H1 (cell line): ENCODE measurements around the gene TRAPPC6A. TPM values are rescaled to one million over a fixed set of nuclear protein-coding genes. Genes with fewer than 3 reads are reported as not detected.
A peak's percentile ranks its signal among the peaks of the same experiment; 100 is the strongest.

Experiments used
- CTCF ChIA-PET: fragments of 300-600 bp; sonication (Branson Sonifier 250); formaldehyde crosslinking; loops from one replicate; lab custom pipeline; 2021; ENCODE audit not compliant: partially characterized antibody; lab: Charles Lee
- POLR2A ChIA-PET: fragments of 300-600 bp; sonication (Branson Sonifier 250); formaldehyde crosslinking; loops from one replicate; lab custom pipeline; 2021; ENCODE audit warnings: inconsistent platforms; ENCODE audit not compliant: partially characterized antibody; lab: Charles Lee
- DNase-seq, 2 experiments: peaks; one replicate each; pipeline versions ENCODE4 v3.0.0 to v3.0.0-alpha.2; 2010 to 2022; ENCODE audit warnings: low spot score in 2 of 2, low read depth in 1 of 2, mixed read lengths in 1 of 2
- FAIRE-seq: peaks from 2 replicates; lab custom pipeline; 2011; peaks lifted over from hg19 to GRCh38; lab: Jason Lieb, UNC
- H2AFZ ChIP-seq: 2 replicates; pipeline ENCODE4 v1.8.1; 2012; ENCODE audit warnings: low read length, inconsistent platforms
- H2AK5ac ChIP-seq: 2 replicates; pipeline ENCODE4 v1.6.1; 2013; ENCODE audit warnings: low read depth, low read length
- H2BK120ac ChIP-seq: replicated peaks from 2 replicates; pipeline ENCODE3; 2013; ENCODE audit warnings: low read depth, low read length, inconsistent platforms
- H2BK12ac ChIP-seq: 2 replicates; pipeline ENCODE4 v1.6.1; 2013; ENCODE audit warnings: low read depth, low read length
- H2BK15ac ChIP-seq: 2 replicates; pipeline ENCODE4 v1.6.1; 2013; ENCODE audit warnings: low read length
- H2BK20ac ChIP-seq: 2 replicates; pipeline ENCODE4 v1.6.1; 2013; ENCODE audit warnings: low read length
- H2BK5ac ChIP-seq: 2 replicates; pipeline ENCODE4 v1.6.1; 2013; ENCODE audit warnings: low read depth, low read length
- H3K14ac ChIP-seq: 2 replicates; pipeline ENCODE4 v1.6.1; 2013; ENCODE audit warnings: inconsistent platforms; ENCODE audit not compliant: insufficient read length
- H3K18ac ChIP-seq: 2 replicates; pipeline ENCODE4 v1.6.1; 2013; ENCODE audit warnings: low read length; ENCODE audit errors: extremely low read depth
- H3K23ac ChIP-seq: 2 replicates; pipeline ENCODE4 v1.6.1; 2013; ENCODE audit warnings: inconsistent platforms; ENCODE audit not compliant: insufficient read length
- H3K23me2 ChIP-seq: 2 replicates; pipeline ENCODE4 v1.6.1; 2013; ENCODE audit warnings: low read depth, low read length
- H3K27ac ChIP-seq: 2 replicates; pipeline ENCODE4 v1.6.1; 2011; ENCODE audit warnings: low read depth, low read length, inconsistent platforms
- H3K27me3 ChIP-seq, 4 experiments: replicated peaks in 1 of 4; 1 replicate in 1 of 4; 2 replicates in 3 of 4; pipeline versions ENCODE4 v1.6.1 to v1.8.1; 2011 to 2013; ENCODE audit warnings: low read length in 3 of 4, mild to moderate bottlenecking in 3 of 4, inconsistent platforms in 2 of 4, mixed read lengths in 2 of 4, moderate library complexity in 1 of 4; ENCODE audit not compliant: control insufficient read depth in 3 of 4, insufficient read depth in 3 of 4; ENCODE audit errors: extremely low read depth in 1 of 4
- H3K36me3 ChIP-seq, 4 experiments: 2 replicates each; pipeline versions ENCODE4 v1.6.1 to v1.8.1; 2011 to 2013; ENCODE audit warnings: mild to moderate bottlenecking in 4 of 4, low read length in 3 of 4, moderate library complexity in 2 of 4, control low read depth in 1 of 4, inconsistent platforms in 1 of 4; ENCODE audit not compliant: insufficient read depth in 4 of 4, control insufficient read depth in 2 of 4
- H3K4ac ChIP-seq: replicated peaks from 2 replicates; pipeline ENCODE3; 2013; ENCODE audit warnings: low read length, low read depth, mixed read lengths, inconsistent platforms; ENCODE audit not compliant: insufficient read length
- H3K4me1 ChIP-seq, 4 experiments: replicated peaks in 1 of 4; 1 replicate in 1 of 4; 2 replicates in 3 of 4; pipeline versions ENCODE4 v1.6.1 to v1.8.1; 2011 to 2013; ENCODE audit warnings: low read length in 3 of 4, inconsistent platforms in 2 of 4, mixed read lengths in 1 of 4; ENCODE audit not compliant: insufficient read depth in 4 of 4, control insufficient read depth in 3 of 4
- H3K4me2 ChIP-seq, 2 experiments: 2 replicates each; pipeline versions ENCODE4 v1.6.1 to v1.8.1; 2011 to 2013; ENCODE audit warnings: low read depth in 2 of 2, low read length in 2 of 2, control low read depth in 1 of 2, inconsistent platforms in 1 of 2, mild to moderate bottlenecking in 1 of 2; ENCODE audit not compliant: insufficient read depth in 1 of 2
- H3K4me3 ChIP-seq, 4 experiments: fragments of 200-600, 300-600 bp in 1 of 4; sonication (generic), shearing (Covaris generic), sonication (Bioruptor Twin) in 1 of 4; 2 replicates each; pipeline versions ENCODE4 v1.5.1 to v1.8.1; 2011 to 2016; ENCODE audit warnings: low read length in 4 of 4, low read depth in 3 of 4, control low read depth in 2 of 4, inconsistent platforms in 2 of 4, mild to moderate bottlenecking in 2 of 4, mixed read lengths in 1 of 4, moderate library complexity in 1 of 4; ENCODE audit not compliant: insufficient read depth in 2 of 4; ENCODE audit errors: extremely low read depth in 1 of 4
- H3K56ac ChIP-seq: replicated peaks from 2 replicates; pipeline ENCODE3; 2013; ENCODE audit warnings: low read depth, mild to moderate bottlenecking, mixed read lengths, low read length, inconsistent platforms; ENCODE audit not compliant: insufficient read length
- H3K79me1 ChIP-seq: 2 replicates; pipeline ENCODE4 v1.6.1; 2013; ENCODE audit warnings: low read depth, low read length, control low read depth
- H3K79me2 ChIP-seq, 2 experiments: 2 replicates each; pipeline versions ENCODE4 v1.6.1 to v1.8.1; 2012 to 2013; ENCODE audit warnings: low read length in 2 of 2, mild to moderate bottlenecking in 2 of 2, inconsistent platforms in 1 of 2; ENCODE audit not compliant: insufficient read depth in 2 of 2, control insufficient read depth in 1 of 2
- H3K9ac ChIP-seq, 4 experiments: replicated peaks in 1 of 4; 1 replicate in 1 of 4; 2 replicates in 3 of 4; pipeline versions ENCODE4 v1.6.1 to v1.8.1; 2011 to 2013; ENCODE audit warnings: low read depth in 3 of 4, low read length in 3 of 4, control low read depth in 2 of 4, mild to moderate bottlenecking in 2 of 4, moderate library complexity in 2 of 4, inconsistent platforms in 1 of 4; ENCODE audit errors: extremely low read depth in 1 of 4
- H3K9me3 ChIP-seq, 2 experiments: 2 replicates each; pipeline versions ENCODE4 v1.6.1 to v1.8.1; 2012 to 2013; ENCODE audit warnings: mild to moderate bottlenecking in 2 of 2, moderate library complexity in 2 of 2, control low read depth in 1 of 2, inconsistent platforms in 1 of 2, low read depth in 1 of 2, low read length in 1 of 2, mixed read lengths in 1 of 2; ENCODE audit not compliant: insufficient read depth in 2 of 2
- H4K20me1 ChIP-seq, 2 experiments: replicated peaks in 1 of 2; 2 replicates each; pipeline versions ENCODE3 to v1.8.1; 2011 to 2013; ENCODE audit warnings: inconsistent platforms in 2 of 2, low read length in 2 of 2, mild to moderate bottlenecking in 1 of 2; ENCODE audit not compliant: insufficient read depth in 2 of 2, control insufficient read depth in 1 of 2
- H4K5ac ChIP-seq: 2 replicates; pipeline ENCODE4 v1.6.1; 2013; ENCODE audit warnings: low read length, low read depth, mixed read lengths, inconsistent platforms; ENCODE audit not compliant: insufficient read length
- H4K8ac ChIP-seq: 2 replicates; pipeline ENCODE4 v1.8.0; 2013; ENCODE audit warnings: mild to moderate bottlenecking, moderate library complexity, low read length, inconsistent platforms; ENCODE audit not compliant: insufficient read depth; ENCODE audit errors: extremely low read depth
- H4K91ac ChIP-seq: replicated peaks from 2 replicates; pipeline ENCODE3; 2013; ENCODE audit warnings: low read length, mixed read lengths, inconsistent platforms; ENCODE audit not compliant: insufficient read length
- BACH1 ChIP-seq: IDR thresholded peaks from 2 replicates; pipeline ENCODE4 v1.6.1; 2012; ENCODE audit warnings: low read length, improper control_type of control experiment
- BRCA1 ChIP-seq: IDR thresholded peaks from 2 replicates; pipeline ENCODE4 v1.6.1; 2012; ENCODE audit warnings: low read depth, low read length, improper control_type of control experiment
- CHD2 ChIP-seq: IDR thresholded peaks from 2 replicates; pipeline ENCODE4 v1.6.1; 2012; ENCODE audit warnings: low read length, improper control_type of control experiment
- CREB1 ChIP-seq: IDR thresholded peaks from 2 replicates; pipeline ENCODE4 v1.6.1; 2012; ENCODE audit warnings: inconsistent platforms
- EGR1 ChIP-seq: IDR thresholded peaks from 2 replicates; pipeline ENCODE4 v1.6.1; 2011; ENCODE audit warnings: low read depth, low read length, borderline replicate concordance
- KDM5A ChIP-seq: fragments of 200-600 bp; IDR thresholded peaks from 2 replicates; pipeline ENCODE4 v1.7.1; 2012; ENCODE audit warnings: mild to moderate bottlenecking, low read length, inconsistent platforms, mixed read lengths
- PHF8 ChIP-seq: fragments of 200-600 bp; sonication (generic); conservative IDR thresholded peaks from 2 replicates; pipeline ENCODE4 v1.7.1; 2012; ENCODE audit warnings: low read depth, mild to moderate bottlenecking, inconsistent platforms, low read length, moderate library complexity
- RAD21 ChIP-seq, 2 experiments: IDR thresholded peaks in 1 of 2; conservative IDR thresholded peaks in 1 of 2; 2 replicates each; pipeline ENCODE4 v1.6.1; 2011; ENCODE audit warnings: low read depth in 2 of 2, low read length in 2 of 2, improper control_type of control experiment in 1 of 2, inconsistent platforms in 1 of 2, mild to moderate bottlenecking in 1 of 2, moderate library complexity in 1 of 2
- SIN3A ChIP-seq, 2 experiments: IDR thresholded peaks in 1 of 2; conservative IDR thresholded peaks in 1 of 2; 2 replicates each; pipeline ENCODE4 v1.6.1; 2011 to 2012; ENCODE audit warnings: low read length in 2 of 2, improper control_type of control experiment in 1 of 2, low read depth in 1 of 2, mild to moderate bottlenecking in 1 of 2
- TCF12 ChIP-seq: IDR thresholded peaks from 2 replicates; pipeline ENCODE4 v1.6.1; 2011; ENCODE audit warnings: low read depth, mild to moderate bottlenecking, low read length
- TEAD4 ChIP-seq: IDR thresholded peaks from 2 replicates; pipeline ENCODE4 v1.6.1; 2012; ENCODE audit warnings: low read depth, low read length, inconsistent platforms, mixed read lengths
- WGBS, 2 experiments: shearing (Covaris generic) in 1 of 2; methylation state at CpG; one replicate each; pipeline versions ENCODE4 v1.1.6 to v1.1.7; 2013 to 2015; ENCODE audit warnings: low lambda C conversion rate in 2 of 2, mixed read lengths in 2 of 2, inconsistent platforms in 1 of 2, low coverage in 1 of 2, missing lambda C conversion rate in 1 of 2; ENCODE audit not compliant: insufficient replicate concordance in 2 of 2, insufficient coverage in 1 of 2, insufficient read length in 1 of 2; ENCODE audit errors: extremely low coverage in 1 of 2, missing lambda C conversion rate in 1 of 2; 5-methylcytosine and 5-hydroxymethylcytosine counted together
- polyA plus RNA-seq, 7 experiments: library from polyadenylated mRNA; depleted of rRNA in 3 of 7; stranded (reverse) in 5 of 7; unstranded in 2 of 7; fragments of >200 nt in 5 of 7; fragments of 200-250 nt in 2 of 7; gene quantifications; 1 replicate in 5 of 7; 2 replicates in 1 of 7; 4 replicates in 1 of 7; pipeline versions ENCODE4 v1.2.1 to v1.2.3, GENCODE V29; 2011 to 2013; ENCODE audit warnings: missing spikeins in 2 of 7, mixed read lengths in 2 of 7
- total RNA-seq: library from RNA; stranded (reverse); fragmentation: NEBNext Ultra II Directional; extraction: Animal tissue kit (Norgen Biotek cat#: 25700); gene quantifications from 2 replicates; pipeline ENCODE4 v1.2.1, GENCODE V29; 2021
- TF ChIP-seq, protein P1 (sequence below): IDR thresholded peaks from 2 replicates; pipeline ENCODE4 v1.6.1; 2012; ENCODE audit warnings: inconsistent platforms

Gene TRAPPC6A
- total and polyA plus RNA-seq, 2 of the 8 experiments (the other 6 are each of a cell fraction or from before 2014, with no cell fraction given): 31.8 to 130 TPM

GRCh38 chr19:45187421-45188100 is 9.5 kb upstream of the TRAPPC6A start:
- no peak overlapping the region for H2BK120ac ChIP-seq
- H2BK5ac ChIP-seq: no peak overlapping the region
- H3K23ac ChIP-seq: no peak overlapping the region
- DNase-seq: peak in 1 of 2 experiments; percentile 61
- ChIA-PET CTCF (interaction anchor here (0.7 to 8.1 kb wide), 42 partner anchors 9 to 339 kb away, joined by 3 to 54 read pairs (median 4); partner anchors contain the start of genes BLOC1S3, MARK4, NKPD1 and TRAPPC6A), POLR2A (interaction anchor here (0.8 to 1.6 kb wide), 3 partner anchors 9 to 35 kb away, joined by 3 to 8 read pairs (median 3); partner anchors contain the start of genes BLOC1S3 and TRAPPC6A)
- H2BK15ac ChIP-seq: no peak overlapping the region; the same call in 1 of the 2 replicates
- H3K4ac ChIP-seq: no peak overlapping the region
- no peak overlapping the region for H3K18ac ChIP-seq
- no peak overlapping the region for H3K56ac ChIP-seq
- H3K4me1 ChIP-seq: peaks cover 0 to 3% (median 2%) of the 10 kb centered on the region in 4 experiments; a peak in 3 of 7 replicates
- no peak overlapping the region for H3K27ac ChIP-seq
- no peaks in the 10 kb centered on the region for H3K36me3 ChIP-seq
- H3K79me1 ChIP-seq: no peaks in the 10 kb centered on the region
- peak overlapping the region in 1 of 2 experiments; percentile 48; a peak in 3 of 4 replicates for H3K4me2 ChIP-seq
- H3K27me3 ChIP-seq: no peaks in the 10 kb centered on the region; a peak in 1 of 7 replicates
- H2AK5ac ChIP-seq: no peak overlapping the region
- H4K20me1 ChIP-seq: no peaks in the 10 kb centered on the region
- H2BK12ac ChIP-seq: no peak overlapping the region
- no peak overlapping the region for H4K5ac ChIP-seq
- H4K91ac ChIP-seq: no peak overlapping the region
- no peaks in the 10 kb centered on the region for H3K9me3 ChIP-seq
- H3K79me2 ChIP-seq: no peaks in the 10 kb centered on the region
- H3K14ac ChIP-seq: no peak overlapping the region
- H3K9ac ChIP-seq: no peak overlapping the region; a peak in 2 of 7 replicates
- peak overlapping the region; percentile 97; the same call in 1 of the 2 replicates for H2AFZ ChIP-seq
- H2BK20ac ChIP-seq: no peak overlapping the region
- WGBS, 2 experiments: 41% methylated on average over 12 of the region's 12 CpGs; no CpG with 5 or more reads in 1 of the 2 experiments
- no peaks in the 10 kb centered on the region for H3K23me2 ChIP-seq
- 0 out of 2 replicates have a peak overlapping the region, but pooled peaks have one; percentile 38 for H4K8ac ChIP-seq
- peak; percentile 90 for FAIRE-seq
- no peak overlapping the region for H3K4me3 ChIP-seq
- TF ChIP-seq KDM5A (no peak), CREB1 (0 out of 2 replicates have a peak, but pooled peaks have one; percentile 8), EGR1 (no peak), CHD2 (no peak), TEAD4 (peak; percentile 61), PHF8 (no peak), BRCA1 (no peak), SIN3A (conservative IDR thresholded peaks at IDR 0.05 in 1 of 2, IDR thresholded peaks at IDR 0.05 in 1 of 2; ENCODE audit: low read depth in 1 of 2, low read length in 2 of 2) (no peak), TCF12 (0 out of 2 replicates have a peak, but pooled peaks have one; percentile 70), BACH1 (no peak), RAD21 (IDR thresholded peaks at IDR 0.05 in 1 of 2, conservative IDR thresholded peaks at IDR 0.05 in 1 of 2; ENCODE audit: low read depth in 2 of 2, low read length in 2 of 2) (peak; percentile 65 to 75)
- TF ChIP-seq, protein P1, sequence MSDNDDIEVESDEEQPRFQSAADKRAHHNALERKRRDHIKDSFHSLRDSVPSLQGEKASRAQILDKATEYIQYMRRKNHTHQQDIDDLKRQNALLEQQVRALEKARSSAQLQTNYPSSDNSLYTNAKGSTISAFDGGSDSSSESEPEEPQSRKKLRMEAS: 0 out of 2 replicates have a peak, but pooled peaks have one; percentile 24
